ENCODE results near the gene XPO6.
A peak's percentile ranks its signal among the peaks of the same experiment; 100 is the strongest.

The XPO6 gene

DNA sequence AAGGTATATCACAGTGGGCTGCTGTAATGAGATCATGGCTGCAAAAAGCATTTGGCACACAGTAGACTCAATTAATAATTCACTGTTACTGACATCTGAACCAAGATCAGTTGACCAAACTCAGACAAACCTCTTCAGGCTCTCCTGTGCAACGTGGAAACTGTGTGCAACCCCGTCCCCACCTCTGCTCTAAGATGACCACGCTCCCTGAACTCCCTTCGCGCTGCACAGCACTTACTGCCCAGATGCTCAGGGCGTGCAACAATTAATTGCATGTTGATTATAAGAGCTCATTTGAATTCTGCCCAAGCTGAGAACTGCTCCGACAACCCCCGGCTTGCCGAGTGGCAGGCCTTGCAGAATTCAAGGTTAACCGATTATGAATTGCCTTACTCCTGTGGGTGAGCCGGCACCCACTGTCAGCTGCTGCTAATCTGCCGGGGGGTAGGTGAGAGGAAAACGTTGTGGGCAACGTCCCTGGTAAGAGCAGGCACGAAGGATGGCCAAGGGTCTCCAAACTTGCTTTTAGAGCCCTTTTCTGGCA lies 147.0 kb downstream of the XPO6 start:
- no peak for DNase-seq (ENCODE audit: low read depth)
- H3K4me3 ChIP-seq (ENCODE audit: low read depth, low read length) = no peak overlapping the region
- TF ChIP-seq MYC (IDR thresholded peaks at IDR 0.05; ENCODE audit: low read depth, low read length) = no peak
- no peak for TF ChIP-seq POLR2A (IDR thresholded peaks at IDR 0.05; ENCODE audit: extremely low read depth, insufficient read length)
- TF ChIP-seq, protein P1, sequence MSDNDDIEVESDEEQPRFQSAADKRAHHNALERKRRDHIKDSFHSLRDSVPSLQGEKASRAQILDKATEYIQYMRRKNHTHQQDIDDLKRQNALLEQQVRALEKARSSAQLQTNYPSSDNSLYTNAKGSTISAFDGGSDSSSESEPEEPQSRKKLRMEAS (IDR thresholded peaks at IDR 0.05; ENCODE audit: low read depth, low read length) = no peak

DNA sequence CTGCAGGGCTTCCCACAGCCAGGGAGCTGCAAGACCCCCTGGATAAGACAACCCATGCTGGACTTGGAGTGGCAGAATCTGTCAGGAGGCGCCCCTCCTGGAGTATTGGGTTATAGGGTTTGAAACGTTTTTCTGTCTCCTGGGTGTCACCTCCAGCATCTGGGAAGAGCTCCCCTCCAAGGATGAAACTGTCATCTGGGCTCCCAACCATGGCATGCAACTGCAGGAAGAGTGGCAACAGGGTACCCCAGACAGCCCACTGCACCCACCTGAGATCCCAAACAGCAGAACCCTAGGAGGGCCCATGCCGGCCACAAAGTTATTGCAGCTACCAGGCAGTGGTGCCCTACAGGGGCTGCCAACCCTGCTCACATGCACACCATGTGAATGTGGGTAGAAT lies 147.6 kb downstream of the XPO6 start:
- no peak for DNase-seq (ENCODE audit: low read depth)
- TF ChIP-seq, protein P1 (IDR thresholded peaks at IDR 0.05; ENCODE audit: low read depth, low read length) = no peak
- TF ChIP-seq, protein P2, sequence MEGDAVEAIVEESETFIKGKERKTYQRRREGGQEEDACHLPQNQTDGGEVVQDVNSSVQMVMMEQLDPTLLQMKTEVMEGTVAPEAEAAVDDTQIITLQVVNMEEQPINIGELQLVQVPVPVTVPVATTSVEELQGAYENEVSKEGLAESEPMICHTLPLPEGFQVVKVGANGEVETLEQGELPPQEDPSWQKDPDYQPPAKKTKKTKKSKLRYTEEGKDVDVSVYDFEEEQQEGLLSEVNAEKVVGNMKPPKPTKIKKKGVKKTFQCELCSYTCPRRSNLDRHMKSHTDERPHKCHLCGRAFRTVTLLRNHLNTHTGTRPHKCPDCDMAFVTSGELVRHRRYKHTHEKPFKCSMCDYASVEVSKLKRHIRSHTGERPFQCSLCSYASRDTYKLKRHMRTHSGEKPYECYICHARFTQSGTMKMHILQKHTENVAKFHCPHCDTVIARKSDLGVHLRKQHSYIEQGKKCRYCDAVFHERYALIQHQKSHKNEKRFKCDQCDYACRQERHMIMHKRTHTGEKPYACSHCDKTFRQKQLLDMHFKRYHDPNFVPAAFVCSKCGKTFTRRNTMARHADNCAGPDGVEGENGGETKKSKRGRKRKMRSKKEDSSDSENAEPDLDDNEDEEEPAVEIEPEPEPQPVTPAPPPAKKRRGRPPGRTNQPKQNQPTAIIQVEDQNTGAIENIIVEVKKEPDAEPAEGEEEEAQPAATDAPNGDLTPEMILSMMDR (IDR thresholded peaks at IDR 0.05; ENCODE audit: low read depth, low read length) = no peak
- TF ChIP-seq POLR2A (IDR thresholded peaks at IDR 0.05; ENCODE audit: extremely low read depth, insufficient read length) (no peak), MYC (IDR thresholded peaks at IDR 0.05; ENCODE audit: low read depth, low read length) (no peak)

DNA sequence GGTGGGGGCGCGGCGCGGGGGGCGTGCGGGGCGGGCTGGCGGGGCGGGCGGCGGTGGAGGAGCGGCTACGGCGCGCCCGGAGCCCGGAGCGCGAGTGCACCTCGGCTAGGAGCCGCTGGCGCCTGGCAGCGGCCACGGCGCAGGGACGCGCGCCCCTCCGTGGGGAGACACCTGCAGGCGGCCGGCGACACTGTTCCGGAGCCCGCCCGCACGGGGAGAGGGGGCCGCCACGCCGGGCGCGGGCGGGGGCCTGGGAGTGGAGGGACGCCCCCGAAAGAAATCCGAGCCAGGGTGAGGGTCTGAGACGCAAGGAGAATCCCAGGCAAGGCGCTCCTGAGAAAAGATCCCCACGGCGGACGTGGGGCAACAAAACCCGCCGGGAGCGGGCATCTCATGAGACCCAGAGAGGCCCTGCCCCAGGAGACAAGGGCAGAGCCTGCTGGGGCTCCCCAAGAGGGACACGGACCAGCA lies 148.1 kb downstream of the XPO6 start, which contains the start of gene GSG1L:
Gene GSG1L (minus strand): TSS at position 124 of the 471 bp plus-strand sequence. CDS start 290 bp downstream, outside the sequence.
- DNase-seq (ENCODE audit: low read depth) = no peak
- no peak within 1 kb of the TSS for H3K4me3 ChIP-seq (ENCODE audit: low read depth, low read length)
- TF ChIP-seq, protein P2 (IDR thresholded peaks at IDR 0.05; ENCODE audit: low read depth, low read length) = no peak
- TF ChIP-seq POLR2A (IDR thresholded peaks at IDR 0.05; ENCODE audit: extremely low read depth, insufficient read length) (no peak), MYC (IDR thresholded peaks at IDR 0.05; ENCODE audit: low read depth, low read length) (no peak)
- TF ChIP-seq, protein P1 (IDR thresholded peaks at IDR 0.05; ENCODE audit: low read depth, low read length) = no peak

More for the DNA sequence above, 147.6 kb downstream of the XPO6 start:
- H3K4me3 ChIP-seq (ENCODE audit: low read depth, low read length) = no peak overlapping the region

DNA sequence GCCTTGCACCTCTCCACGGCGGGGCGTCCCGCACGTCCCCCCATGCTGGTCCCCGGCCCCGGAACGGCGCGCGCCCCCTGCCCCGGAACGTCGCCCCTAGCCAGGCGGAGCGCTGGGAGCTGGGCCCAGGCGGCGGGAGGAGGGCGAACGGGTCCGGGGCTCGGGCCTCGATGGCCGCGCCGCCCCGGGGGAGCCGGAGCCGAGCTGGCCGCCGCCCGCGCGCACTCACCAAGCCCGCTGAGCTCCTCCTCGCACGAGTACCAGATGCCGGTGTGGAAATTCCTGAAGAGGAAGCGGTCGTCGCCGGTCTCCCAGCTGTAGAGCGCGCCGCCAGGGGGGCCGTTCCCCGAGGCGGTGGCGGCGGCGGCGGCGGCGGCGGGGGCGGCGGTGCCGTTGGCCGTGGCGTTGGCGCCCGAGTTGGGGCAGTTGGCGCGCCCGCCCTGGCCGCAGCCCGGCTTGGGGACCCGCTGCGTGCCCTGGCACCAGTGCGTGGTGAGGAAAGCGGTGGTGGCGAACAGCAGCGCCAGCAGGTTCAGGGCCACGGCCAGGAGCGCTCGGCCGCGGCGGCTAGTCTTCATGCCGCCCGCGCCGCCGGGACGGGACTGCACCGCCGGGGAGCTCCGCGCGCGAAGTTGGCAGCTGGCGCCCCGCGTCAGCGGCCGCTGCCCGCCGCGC lies 148.8 kb downstream of the XPO6 start:
- TF ChIP-seq, protein P1 (IDR thresholded peaks at IDR 0.05; ENCODE audit: low read depth, low read length) = no peak
- TF ChIP-seq POLR2A (IDR thresholded peaks at IDR 0.05; ENCODE audit: extremely low read depth, insufficient read length) = no peak
- TF ChIP-seq, protein P2 (IDR thresholded peaks at IDR 0.05; ENCODE audit: low read depth, low read length) = no peak
- no peak for TF ChIP-seq MYC (IDR thresholded peaks at IDR 0.05; ENCODE audit: low read depth, low read length)
- no peak overlapping the region for H3K4me3 ChIP-seq (ENCODE audit: low read depth, low read length)
- DNase-seq (ENCODE audit: low read depth) = peak; percentile 50

DNA sequence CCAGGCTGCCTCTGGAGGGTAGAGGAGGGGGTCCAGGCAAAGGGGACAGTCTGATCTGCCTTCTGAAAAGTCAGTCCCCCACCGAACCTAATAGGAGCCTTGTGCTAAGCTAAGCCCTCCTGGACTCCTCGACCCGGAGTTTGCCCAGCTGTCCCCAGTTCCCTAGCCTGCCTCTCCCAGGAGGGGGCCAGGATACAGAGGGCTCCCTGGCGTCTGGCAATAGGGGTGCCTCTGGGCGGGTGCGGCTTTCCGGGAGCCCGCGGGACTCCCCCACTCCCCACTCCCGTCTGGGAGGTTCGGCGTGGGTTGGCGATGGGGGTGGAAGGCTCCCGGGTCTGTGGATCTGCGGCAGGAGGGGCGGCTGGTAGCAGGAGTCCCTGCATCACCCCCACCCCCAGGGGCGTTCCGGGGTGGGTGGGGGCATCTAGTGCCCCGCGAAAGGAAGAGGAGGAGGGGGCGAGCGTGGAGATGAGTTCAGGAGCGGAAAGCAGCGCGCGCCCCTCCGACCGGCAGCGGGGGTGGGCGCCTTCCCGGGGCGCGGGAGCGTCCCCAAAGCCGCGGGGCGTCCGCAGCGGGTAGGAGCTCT lies 149.4 kb downstream of the XPO6 start:
- no peak overlapping the region for H3K4me3 ChIP-seq (ENCODE audit: low read depth, low read length)
- TF ChIP-seq POLR2A (IDR thresholded peaks at IDR 0.05; ENCODE audit: extremely low read depth, insufficient read length) (no peak), MYC (IDR thresholded peaks at IDR 0.05; ENCODE audit: low read depth, low read length) (no peak)
- TF ChIP-seq, protein P1 (IDR thresholded peaks at IDR 0.05; ENCODE audit: low read depth, low read length) = no peak
- TF ChIP-seq, protein P2 (IDR thresholded peaks at IDR 0.05; ENCODE audit: low read depth, low read length) = no peak
- no peak for DNase-seq (ENCODE audit: low read depth)
